Osteoblast (primary cell): ENCODE data around the gene TAF5L. TPM values are rescaled to one million over a fixed set of nuclear protein-coding genes. Genes with fewer than 3 reads are reported as not detected.

Source experiments
- DNase-seq: peaks from one replicate; pipeline ENCODE4 v3.0.0; 2011; ENCODE audit warnings: low spot score, mixed read lengths; ENCODE audit not compliant: insufficient read length; ENCODE audit errors: missing footprints
- H2AFZ ChIP-seq: 2 replicates; pipeline ENCODE4 v1.6.0; 2011; ENCODE audit warnings: mild to moderate bottlenecking, low read length
- H3K27ac ChIP-seq: 2 replicates; pipeline ENCODE4 v1.5.1; 2011; ENCODE audit warnings: mild to moderate bottlenecking, low read depth, low read length, moderate library complexity
- H3K27me3 ChIP-seq: 2 replicates; pipeline ENCODE4 v1.6.0; 2012; ENCODE audit warnings: mild to moderate bottlenecking, control low read depth, inconsistent platforms, low read length, moderate library complexity; ENCODE audit not compliant: insufficient read depth
- H3K36me3 ChIP-seq: 2 replicates; pipeline ENCODE4 v1.5.1; 2011; ENCODE audit warnings: mild to moderate bottlenecking, low read length, control low read depth, moderate library complexity; ENCODE audit not compliant: insufficient read depth
- H3K4me1 ChIP-seq: 2 replicates; pipeline ENCODE4 v1.5.1; 2011; ENCODE audit warnings: mild to moderate bottlenecking, low read length, control low read depth, moderate library complexity; ENCODE audit not compliant: insufficient read depth
- H3K4me2 ChIP-seq: 2 replicates; pipeline ENCODE4 v1.6.0; 2011; ENCODE audit warnings: mild to moderate bottlenecking, low read length; ENCODE audit not compliant: insufficient read depth
- H3K4me3 ChIP-seq: fragments of 200-600 bp; sonication (generic); 3 replicates; pipeline ENCODE4 v1.5.1; 2012; ENCODE audit warnings: mild to moderate bottlenecking, low read length, inconsistent platforms; ENCODE audit not compliant: insufficient read depth
- H3K79me2 ChIP-seq: 2 replicates; pipeline ENCODE4 v1.6.0; 2012; ENCODE audit warnings: mild to moderate bottlenecking, low read length, control low read depth, inconsistent platforms; ENCODE audit not compliant: insufficient read depth
- H3K9me3 ChIP-seq: 2 replicates; pipeline ENCODE4 v1.5.1; 2011; ENCODE audit warnings: low read depth, low read length, control low read depth
- H4K20me1 ChIP-seq: 2 replicates; pipeline ENCODE4 v1.6.0; 2012; ENCODE audit warnings: mild to moderate bottlenecking, low read length, control low read depth; ENCODE audit not compliant: insufficient read depth
- CTCF ChIP-seq: IDR thresholded peaks from 2 replicates; pipeline ENCODE4 v1.5.1; 2011; ENCODE audit warnings: mild to moderate bottlenecking, low read depth, low read length, moderate library complexity; ENCODE audit errors: extremely low read depth
- total RNA-seq: library from RNA; depleted of rRNA; stranded (reverse); fragments of >200 nt; gene quantifications from 2 replicates; pipeline ENCODE4 v1.2.3, GENCODE V29; 2012

TAF5L gene
- total RNA-seq, 1 donor: 13.4 TPM

DNA sequence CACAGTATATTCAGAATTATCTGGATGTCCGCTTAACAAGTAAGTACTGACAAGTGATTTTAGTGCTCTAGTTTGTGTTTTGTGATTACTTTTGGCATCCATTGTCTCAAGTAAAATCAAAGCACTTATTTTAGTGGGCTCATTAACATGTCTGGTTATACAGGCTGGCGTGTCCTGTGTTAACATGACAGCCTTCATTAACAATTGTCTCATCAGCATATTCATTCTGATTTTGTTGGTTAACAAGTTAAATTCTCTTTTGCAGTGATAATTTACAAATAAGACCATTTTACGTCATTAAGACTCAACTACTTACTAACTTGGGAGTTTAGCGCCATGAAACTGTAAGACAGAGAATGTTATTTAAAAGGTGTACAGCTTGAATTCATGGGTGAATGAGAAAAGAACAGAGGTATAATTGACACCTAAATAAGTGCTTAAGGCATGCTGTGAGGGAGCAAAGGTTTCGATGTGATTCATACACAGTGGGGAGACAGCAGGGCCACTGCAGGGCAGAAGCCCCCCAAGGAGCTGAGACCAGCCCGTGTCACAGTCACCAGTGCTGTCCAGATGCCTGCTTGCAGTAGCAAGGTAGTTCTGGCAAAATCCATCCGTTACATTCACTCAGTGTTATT is 22.4 kb downstream of the TAF5L start:
- Histone ChIP-seq H3K36me3 (peaks cover 75% of the 10 kb centered on the region), H3K79me2 (peaks cover 25% of the 10 kb centered on the region), H3K9me3 (no peaks in the 10 kb centered on the region)

DNA sequence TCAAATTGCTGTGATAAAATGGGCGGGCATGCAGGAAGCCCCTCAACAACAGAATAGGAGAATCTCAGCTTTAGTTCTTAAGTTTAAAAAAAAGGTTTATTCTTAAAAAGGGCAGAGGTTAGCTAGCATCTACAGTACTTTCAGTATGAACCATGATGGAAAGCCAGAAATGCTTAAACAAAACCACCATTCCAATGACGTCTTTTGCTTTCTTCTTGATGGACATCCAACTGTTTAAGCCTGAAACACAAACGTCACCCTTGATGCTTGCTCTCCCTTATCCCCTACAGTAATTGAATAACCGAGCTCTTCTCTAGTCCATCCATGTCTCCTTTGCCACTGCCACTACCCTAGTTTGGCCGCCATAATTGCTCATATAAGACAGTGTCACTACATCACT is 25.7 kb downstream of the TAF5L start:
- Histone ChIP-seq H3K36me3 (peaks cover 43% of the 10 kb centered on the region), H3K4me1 (peaks cover 22% of the 10 kb centered on the region)

More for the DNA sequence above, 22.4 kb downstream of the TAF5L start:
- Histone ChIP-seq H3K4me3 (no peak overlapping the region), H3K4me2 (no peak overlapping the region), H3K27ac (no peak overlapping the region), H3K4me1 (no peaks in the 10 kb centered on the region), H2AFZ (no peak overlapping the region), H3K27me3 (no peaks in the 10 kb centered on the region), H4K20me1 (no peaks in the 10 kb centered on the region)
- no peak for TF ChIP-seq CTCF
- DNase-seq: no peak

GRCh38 chr1:229599218-229599954 is 26.5 kb downstream of the TAF5L start:
- Histone ChIP-seq H3K4me1 (peaks cover 22% of the 10 kb centered on the region), H4K20me1 (peaks cover 15% of the 10 kb centered on the region), H3K27ac (no peak overlapping the region), H3K4me3 (no peak overlapping the region), H3K9me3 (no peaks in the 10 kb centered on the region), H3K79me2 (peaks cover 44% of the 10 kb centered on the region), H3K27me3 (no peaks in the 10 kb centered on the region), H3K4me2 (no peak overlapping the region), H2AFZ (no peak overlapping the region), H3K36me3 (peaks cover 42% of the 10 kb centered on the region)
- no peak for TF ChIP-seq CTCF
- no peak for DNase-seq

More for the DNA sequence above, 25.7 kb downstream of the TAF5L start:
- Histone ChIP-seq H3K4me3 (no peak overlapping the region), H3K79me2 (peaks cover 37% of the 10 kb centered on the region), H2AFZ (no peak overlapping the region), H3K4me2 (no peak overlapping the region), H3K9me3 (no peaks in the 10 kb centered on the region), H4K20me1 (peaks cover 15% of the 10 kb centered on the region), H3K27ac (no peak overlapping the region), H3K27me3 (no peaks in the 10 kb centered on the region)
- DNase-seq: no peak
- no peak for TF ChIP-seq CTCF

DNA sequence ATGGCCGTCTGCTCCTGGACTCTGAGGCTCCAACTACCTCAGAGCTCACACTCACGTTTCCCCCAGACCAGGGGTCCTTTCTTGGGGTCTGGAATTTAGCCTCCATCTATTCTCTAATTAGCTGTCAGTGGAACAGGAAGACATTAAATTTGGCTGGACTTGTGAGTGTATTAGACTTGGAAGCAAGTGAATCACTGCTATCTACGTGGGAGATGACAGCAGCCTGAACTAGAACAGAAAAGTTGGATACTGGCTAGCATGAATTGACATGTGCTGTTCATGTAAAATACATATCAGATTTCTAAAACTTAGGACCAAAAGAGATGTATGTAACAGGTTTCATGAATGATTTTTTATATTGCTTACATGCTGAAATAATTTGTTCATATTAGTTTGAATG is 28.0 kb downstream of the TAF5L start:
- H3K27ac ChIP-seq: peak overlapping the region; percentile 84
- peaks cover 22% of the 10 kb centered on the region for H3K4me1 ChIP-seq
- H3K27me3 ChIP-seq: no peaks in the 10 kb centered on the region
- TF ChIP-seq CTCF: no peak
- H2AFZ ChIP-seq: no peak overlapping the region
- H4K20me1 ChIP-seq: peaks cover 15% of the 10 kb centered on the region
- no peak for DNase-seq
- peaks cover 50% of the 10 kb centered on the region for H3K36me3 ChIP-seq
- peak overlapping the region; percentile 34 for H3K4me2 ChIP-seq
- no peaks in the 10 kb centered on the region for H3K9me3 ChIP-seq
- peaks cover 51% of the 10 kb centered on the region for H3K79me2 ChIP-seq
- no peak overlapping the region for H3K4me3 ChIP-seq
